MM.1S (cell line): ENCODE data around the gene SLC6A19.

Experiments used
- DNase-seq: peaks from one replicate; pipeline ENCODE4 v3.0.0-alpha.2; 2015
- H2AFZ ChIP-seq: fragments of 300-600 bp; sonication (generic); 2 replicates; pipeline ENCODE4 v1.6.0; 2016; ENCODE audit warnings: antibody characterized with exemption, low read length
- H3F3A ChIP-seq: fragments of 300-600 bp; sonication (generic); 2 replicates; pipeline ENCODE4 v1.6.1; 2016; ENCODE audit warnings: mild to moderate bottlenecking, antibody characterized with exemption, low read length, moderate library complexity, mixed read lengths; ENCODE audit not compliant: insufficient read depth
- H3K27ac ChIP-seq: fragments of 300-600 bp; sonication (generic); 2 replicates; pipeline ENCODE4 v1.5.1; 2016; ENCODE audit warnings: mild to moderate bottlenecking, low read length
- H3K27me3 ChIP-seq: fragments of 300-600 bp; sonication (generic); replicated peaks from 2 replicates; pipeline ENCODE4 v1.6.0; 2016; ENCODE audit warnings: low read length; ENCODE audit not compliant: insufficient read depth
- H3K36me3 ChIP-seq: fragments of 300-600 bp; sonication (generic); replicated peaks from 2 replicates; pipeline ENCODE4 v1.6.1; 2016; ENCODE audit warnings: mild to moderate bottlenecking, low read length, mixed read lengths; ENCODE audit not compliant: insufficient read depth
- H3K4me1 ChIP-seq: fragments of 300-600 bp; sonication (generic); 2 replicates; pipeline ENCODE4 v1.6.1; 2016; ENCODE audit warnings: low read length, mixed read lengths
- H3K4me2 ChIP-seq: fragments of 300-600 bp; sonication (generic); 2 replicates; pipeline ENCODE4 v1.6.0; 2016; ENCODE audit warnings: low read depth, low read length
- H3K4me3 ChIP-seq: fragments of 300-600 bp; sonication (generic); 2 replicates; pipeline ENCODE4 v1.5.1; 2016; ENCODE audit warnings: low read length, mixed read lengths
- H3K79me2 ChIP-seq: fragments of 300-600 bp; sonication (generic); 2 replicates; pipeline ENCODE4 v1.6.1; 2016; ENCODE audit warnings: mixed run types, low read length, mixed read lengths
- H3K9ac ChIP-seq: fragments of 300-600 bp; sonication (generic); 2 replicates; pipeline ENCODE4 v1.6.1; 2016; ENCODE audit warnings: low read length, mixed read lengths
- H3K9me2 ChIP-seq: fragments of 300-600 bp; sonication (generic); replicated peaks from 2 replicates; pipeline ENCODE4 v1.6.1; 2016; ENCODE audit warnings: mild to moderate bottlenecking, low read length, mixed read lengths; ENCODE audit not compliant: insufficient read depth
- H3K9me3 ChIP-seq: fragments of 300-600 bp; sonication (generic); replicated peaks from 2 replicates; pipeline ENCODE4 v1.6.1; 2016; ENCODE audit warnings: mild to moderate bottlenecking, low read length, mixed read lengths; ENCODE audit not compliant: insufficient read depth
- H4K20me1 ChIP-seq: fragments of 300-600 bp; sonication (generic); 2 replicates; pipeline ENCODE4 v1.6.1; 2016; ENCODE audit warnings: mild to moderate bottlenecking, low read length, moderate library complexity, mixed read lengths; ENCODE audit not compliant: insufficient read depth
- CTCF ChIP-seq: fragments of 300-600 bp; sonication (generic); IDR thresholded peaks from 2 replicates; pipeline ENCODE4 v1.5.1; 2016; ENCODE audit warnings: antibody characterized with exemption, low read length, mixed read lengths
- EZH2 ChIP-seq: fragments of 300-600 bp; sonication (generic); optimal IDR thresholded peaks from 2 replicates; pipeline ENCODE3; 2017; ENCODE audit warnings: low read depth, mild to moderate bottlenecking, antibody characterized with exemption, low read length, mixed read lengths
- EZH2phosphoT487 ChIP-seq: fragments of 300-600 bp; sonication (generic); IDR thresholded peaks from 2 replicates; pipeline ENCODE4 v1.6.1; 2018; ENCODE audit warnings: antibody characterized with exemption, low read length

Gene SLC6A19

GRCh38 chr5:1239505-1240251 is 38.3 kb downstream of the SLC6A19 start:
- H3K4me2 ChIP-seq: no peak overlapping the region

GRCh38 chr5:1240496-1241260 is 39.3 kb downstream of the SLC6A19 start:
- no peaks in the 10 kb centered on the region for H3K36me3 ChIP-seq
- no peaks in the 10 kb centered on the region for H3K4me1 ChIP-seq
- no peak overlapping the region for H3K27ac ChIP-seq
- TF ChIP-seq CTCF: no peak
- no peak for TF ChIP-seq EZH2
- TF ChIP-seq EZH2phosphoT487: no peak
- H3K9me2 ChIP-seq: no peaks in the 10 kb centered on the region
- H2AFZ ChIP-seq: no peak overlapping the region
- no peaks in the 10 kb centered on the region for H3K79me2 ChIP-seq
- H3K4me3 ChIP-seq: no peak overlapping the region
- 0 out of 2 replicates have a peak, but pooled peaks cover 12% of the 10 kb centered on the region for H3K27me3 ChIP-seq
- H3K9ac ChIP-seq: no peak overlapping the region
- H3K4me2 ChIP-seq: no peak overlapping the region
- no peaks in the 10 kb centered on the region for H3K9me3 ChIP-seq
- DNase-seq: no peak
- no peaks in the 10 kb centered on the region for H4K20me1 ChIP-seq
- H3F3A ChIP-seq: no peaks in the 10 kb centered on the region

More at GRCh38 chr5:1239505-1240251, 38.3 kb downstream of the SLC6A19 start:
- DNase-seq: no peak
- Histone ChIP-seq H3K4me1 (no peaks in the 10 kb centered on the region), H3K9ac (no peak overlapping the region), H3F3A (no peaks in the 10 kb centered on the region), H3K79me2 (no peaks in the 10 kb centered on the region), H3K4me3 (no peak overlapping the region), H3K9me3 (no peaks in the 10 kb centered on the region), H3K27ac (no peak overlapping the region), H3K9me2 (no peaks in the 10 kb centered on the region), H3K36me3 (no peaks in the 10 kb centered on the region), H2AFZ (no peak overlapping the region), H4K20me1 (no peaks in the 10 kb centered on the region), H3K27me3 (0 out of 2 replicates have a peak, but pooled peaks cover 2% of the 10 kb centered on the region)
- TF ChIP-seq EZH2 (no peak), CTCF (no peak), EZH2phosphoT487 (no peak)

- Histone ChIP-seq H3K9ac (no peak overlapping the region), H3K9me2 (no peaks in the 10 kb centered on the region), H3K9me3 (no peaks in the 10 kb centered on the region)
These were observed 40.2 kb downstream of the SLC6A19 start for GRCh38 chr5:1241509-1242080.

More at GRCh38 chr5:1241509-1242080, 40.2 kb downstream of the SLC6A19 start:
- H3K27ac ChIP-seq: no peak overlapping the region
- no peak for TF ChIP-seq CTCF
- no peak for TF ChIP-seq EZH2phosphoT487
- TF ChIP-seq EZH2: no peak
- no peaks in the 10 kb centered on the region for H3K4me1 ChIP-seq
- H4K20me1 ChIP-seq: no peaks in the 10 kb centered on the region
- no peaks in the 10 kb centered on the region for H3K36me3 ChIP-seq
- no peak for DNase-seq
- no peak overlapping the region for H3K4me2 ChIP-seq
- no peak overlapping the region for H3K4me3 ChIP-seq
- peaks cover 19% of the 10 kb centered on the region; the same call in 1 of the 2 replicates for H3K27me3 ChIP-seq
- no peak overlapping the region for H2AFZ ChIP-seq
- H3F3A ChIP-seq: no peaks in the 10 kb centered on the region
- no peaks in the 10 kb centered on the region for H3K79me2 ChIP-seq
